Breast epithelium (tissue), 4 donors: ENCODE data around the gene KCNH1. TPM values are rescaled to one million over a fixed set of nuclear protein-coding genes. Genes with fewer than 3 reads are reported as not detected.

ENCODE experiments used
- DNase-seq, 2 donors: peaks; one replicate each; pipeline ENCODE4 v3.0.0-alpha.2; 2019; ENCODE audit warnings: low spot score in 2 of 2
- H3K27ac ChIP-seq, 2 donors: fragments of 200-600 bp; sonication (generic) in 1 of 2; one replicate each; pipeline ENCODE4 v1.5.1; 2016 to 2019; ENCODE audit warnings: mild to moderate bottlenecking in 1 of 2
- H3K27me3 ChIP-seq, 2 donors: fragments of 200-600 bp; sonication (generic) in 1 of 2; one replicate each; pipeline versions ENCODE4 v1.5.1 to v1.6.0; 2017 to 2019; ENCODE audit warnings: control low read depth in 1 of 2, mild to moderate bottlenecking in 1 of 2
- H3K36me3 ChIP-seq: fragments of 200-600 bp; one replicate; pipeline ENCODE4 v1.5.1; 2019
- H3K4me1 ChIP-seq, 2 donors: fragments of 200-600 bp; sonication (generic); one replicate each; pipeline ENCODE4 v1.5.1; 2016 to 2019; ENCODE audit warnings: control low read depth in 1 of 2
- H3K4me3 ChIP-seq, 3 donors: fragments of 200-600 bp; sonication (generic); 1 replicate in 2 of 3; 2 replicates in 1 of 3; pipeline ENCODE4 v1.5.1; 2016 to 2019; ENCODE audit warnings: mild to moderate bottlenecking in 3 of 3, moderate library complexity in 2 of 3
- H3K9me3 ChIP-seq, 2 donors: fragments of 200-600 bp; sonication (generic) in 1 of 2; one replicate each; pipeline ENCODE4 v1.5.1; 2016 to 2019; ENCODE audit warnings: control low read depth in 1 of 2
- CTCF ChIP-seq, 3 donors: fragments of 450-650 bp; IDR thresholded peaks; one replicate each; pipeline ENCODE4 v1.5.1; 2016 to 2017; ENCODE audit warnings: antibody characterized with exemption in 3 of 3, mild to moderate bottlenecking in 3 of 3, moderate library complexity in 3 of 3
- POLR2A ChIP-seq: fragments of 450-650 bp; IDR thresholded peaks from one replicate; pipeline ENCODE4 v1.6.1; 2016; ENCODE audit warnings: antibody characterized with exemption, mild to moderate bottlenecking, moderate library complexity
- POLR2AphosphoS5 ChIP-seq, 3 donors: sonication (generic); formaldehyde crosslinking; IDR thresholded peaks; one replicate each; pipeline ENCODE4 v1.6.1; 2017; ENCODE audit warnings: antibody characterized with exemption in 3 of 3
- intact Hi-C: fragments of 100-400 bp; cut with DNase I; formaldehyde crosslinking; loops from one replicate; pipeline ENCODE4 v1.15.1; 2023; ENCODE audit warnings: low total_unique reads
- total RNA-seq, 3 donors: library from RNA; depleted of rRNA; stranded (reverse); fragments of >200 nt; gene quantifications; one replicate each; pipeline ENCODE4 v1.1.0, GENCODE V29; 2016

The KCNH1 gene
- total RNA-seq, 3 donors from 2014 or later: 0.32 to 1.3 TPM; not detected in 1

GRCh38 chr1:210918893-210919292 is 215.1 kb downstream of the KCNH1 start:
- no peaks in the 10 kb centered on the region for H3K9me3 ChIP-seq
- TF ChIP-seq POLR2A: no peak
- TF ChIP-seq POLR2AphosphoS5 (IDR thresholded peaks at IDR 0.05): no peak
- TF ChIP-seq CTCF (IDR thresholded peaks at IDR 0.05): no peak
- no peaks in the 10 kb centered on the region for H3K27me3 ChIP-seq
- H3K4me3 ChIP-seq: no peak overlapping the region
- DNase-seq: no peak
- intact Hi-C loops: no loop called here
- H3K27ac ChIP-seq: no peak overlapping the region
- no peaks in the 10 kb centered on the region for H3K4me1 ChIP-seq
- no peaks in the 10 kb centered on the region for H3K36me3 ChIP-seq

GRCh38 chr1:210917560-210918169 is 216.3 kb downstream of the KCNH1 start:
- intact Hi-C loops: no loop called here
- H3K4me3 ChIP-seq: no peak overlapping the region
- no peaks in the 10 kb centered on the region for H3K27me3 ChIP-seq
- no peaks in the 10 kb centered on the region for H3K9me3 ChIP-seq
- TF ChIP-seq POLR2A (no peak), POLR2AphosphoS5 (IDR thresholded peaks at IDR 0.05) (no peak), CTCF (IDR thresholded peaks at IDR 0.05) (no peak)
- DNase-seq: no peak
- no peaks in the 10 kb centered on the region for H3K36me3 ChIP-seq
- H3K4me1 ChIP-seq: no peaks in the 10 kb centered on the region
- no peak overlapping the region for H3K27ac ChIP-seq

GRCh38 chr1:210916548-210916947 is 217.4 kb downstream of the KCNH1 start:
- TF ChIP-seq POLR2A: no peak
- TF ChIP-seq CTCF (IDR thresholded peaks at IDR 0.05): no peak
- no peaks in the 10 kb centered on the region for H3K36me3 ChIP-seq
- no peaks in the 10 kb centered on the region for H3K9me3 ChIP-seq
- no peak overlapping the region for H3K4me3 ChIP-seq
- intact Hi-C loops: no loop called here
- no peak overlapping the region for H3K27ac ChIP-seq
- H3K27me3 ChIP-seq: no peaks in the 10 kb centered on the region
- H3K4me1 ChIP-seq: no peaks in the 10 kb centered on the region
- no peak for DNase-seq

GRCh38 chr1:210915890-210916507 is 217.9 kb downstream of the KCNH1 start:
- no peak for DNase-seq
- H3K4me1 ChIP-seq: no peaks in the 10 kb centered on the region
- H3K4me3 ChIP-seq: no peak overlapping the region
- H3K9me3 ChIP-seq: no peaks in the 10 kb centered on the region
- no peaks in the 10 kb centered on the region for H3K27me3 ChIP-seq
- no peaks in the 10 kb centered on the region for H3K36me3 ChIP-seq
- no peak overlapping the region for H3K27ac ChIP-seq
- TF ChIP-seq POLR2AphosphoS5 (IDR thresholded peaks at IDR 0.05) (no peak), CTCF (IDR thresholded peaks at IDR 0.05) (no peak), POLR2A (no peak)
- intact Hi-C loops: no loop called here

- H3K4me3 ChIP-seq: no peak overlapping the region
- H3K27ac ChIP-seq: no peak overlapping the region
- no peaks in the 10 kb centered on the region for H3K36me3 ChIP-seq
- H3K27me3 ChIP-seq: no peaks in the 10 kb centered on the region
- intact Hi-C loops: no loop called here
- TF ChIP-seq CTCF (IDR thresholded peaks at IDR 0.05) (no peak), POLR2AphosphoS5 (IDR thresholded peaks at IDR 0.05) (no peak), POLR2A (no peak)
- no peak for DNase-seq
- H3K9me3 ChIP-seq: no peaks in the 10 kb centered on the region
- no peaks in the 10 kb centered on the region for H3K4me1 ChIP-seq
Measured at GRCh38 chr1:210912752-210913151, 221.2 kb downstream of the KCNH1 start.
